Skeletal muscle tissue (tissue), 4 donors: Measurements from ENCODE around the gene GTF2H1. TPM values are rescaled to one million over a fixed set of nuclear protein-coding genes. Genes with fewer than 3 reads are reported as not detected.

Source experiments
- H3K27ac ChIP-seq: one replicate; pipeline ENCODE4 v1.7.0; 2013; ENCODE audit warnings: mild to moderate bottlenecking, low read depth, low read length, inconsistent platforms
- H3K27me3 ChIP-seq, 3 donors: one replicate each; pipeline ENCODE4 v1.7.0; 2013; ENCODE audit warnings: low read length in 3 of 3; ENCODE audit not compliant: control insufficient read depth in 3 of 3, insufficient read depth in 3 of 3
- H3K36me3 ChIP-seq, 3 donors: one replicate each; pipeline ENCODE4 v1.7.0; 2013; ENCODE audit warnings: low read length in 3 of 3; ENCODE audit not compliant: control insufficient read depth in 3 of 3, insufficient read depth in 3 of 3
- H3K4me1 ChIP-seq, 3 donors: one replicate each; pipeline ENCODE4 v1.7.0; 2013; ENCODE audit warnings: low read length in 3 of 3, mild to moderate bottlenecking in 3 of 3; ENCODE audit not compliant: control insufficient read depth in 3 of 3, insufficient read depth in 3 of 3
- H3K4me3 ChIP-seq, 3 donors: one replicate each; pipeline ENCODE4 v1.7.0; 2013; ENCODE audit warnings: low read length in 3 of 3
- H3K9ac ChIP-seq, 3 donors: one replicate each; pipeline ENCODE4 v1.7.0; 2013; ENCODE audit warnings: low read length in 3 of 3, mild to moderate bottlenecking in 3 of 3, moderate library complexity in 2 of 3, low read depth in 1 of 3
- H3K9me3 ChIP-seq, 3 donors: one replicate each; pipeline ENCODE4 v1.7.0; 2013; ENCODE audit warnings: low read length in 3 of 3; ENCODE audit not compliant: control insufficient read depth in 3 of 3
- total RNA-seq: library from RNA; depleted of rRNA; stranded (reverse); fragments of >200 nt; gene quantifications from one replicate; pipeline ENCODE4 v1.2.3, GENCODE V29; 2014
- donor health status: Osteomylitis.

The GTF2H1 gene
- total RNA-seq, 1 donor from 2014 or later: 45.9 TPM

DNA sequence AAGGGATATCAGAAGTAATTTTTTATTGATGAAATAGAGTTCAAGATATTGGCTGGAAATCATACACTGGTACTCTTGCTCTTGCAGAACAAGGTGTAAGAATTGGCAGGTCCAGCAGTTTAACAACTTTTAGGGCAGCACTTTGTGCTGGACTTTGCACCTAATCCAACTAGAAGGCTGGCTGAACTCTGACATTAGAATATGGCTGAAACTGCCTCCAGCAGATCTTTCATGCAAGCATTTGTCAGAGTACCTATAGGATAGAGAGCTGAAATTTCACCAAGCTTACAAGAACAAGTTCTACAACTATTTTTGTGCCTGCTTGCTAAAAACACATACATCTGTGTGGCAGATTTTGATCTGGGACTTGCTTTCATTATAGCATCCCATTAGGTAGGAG lies 17.6 kb upstream of the GTF2H1 start:
- H3K4me3 ChIP-seq: no peak overlapping the region
- no peaks in the 10 kb centered on the region for H3K9me3 ChIP-seq
- peaks cover 10 to 43% (median 27%) of the 10 kb centered on the region in 3 donors for H3K36me3 ChIP-seq
- no peak overlapping the region for H3K9ac ChIP-seq
- no peak overlapping the region for H3K27ac ChIP-seq
- no peaks in the 10 kb centered on the region for H3K27me3 ChIP-seq
- no peaks in the 10 kb centered on the region for H3K4me1 ChIP-seq

DNA sequence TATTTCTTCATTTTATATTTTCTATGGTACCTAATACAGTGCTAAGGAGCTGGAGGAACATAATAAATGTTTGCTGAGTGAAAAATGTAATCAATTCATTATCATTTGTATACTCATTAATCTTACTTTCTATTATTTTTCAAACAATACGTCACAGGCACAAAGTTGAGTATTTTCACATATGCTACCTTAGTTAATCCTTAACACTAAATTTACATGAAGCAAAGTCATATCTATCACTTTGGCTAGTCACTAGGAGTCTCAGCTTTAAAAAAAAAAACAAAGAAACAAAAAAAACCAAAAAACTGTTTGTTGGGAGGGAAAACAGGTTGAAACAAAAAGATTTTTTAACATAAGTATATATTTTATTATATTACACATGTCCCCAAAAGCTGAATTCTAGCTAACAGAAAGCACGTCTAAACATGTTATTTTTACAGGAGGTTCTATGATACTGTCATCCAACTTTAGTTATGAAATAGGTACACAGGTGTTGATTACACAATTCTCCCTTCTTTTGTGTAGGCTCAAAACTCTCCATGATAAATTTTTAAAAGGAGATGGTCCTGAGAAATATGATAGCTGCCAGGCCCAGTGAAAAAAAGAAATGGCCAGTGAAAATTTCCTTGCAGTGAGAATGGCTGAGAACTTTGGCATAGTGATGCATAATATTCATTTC lies 14.8 kb upstream of the GTF2H1 start:
- no peaks in the 10 kb centered on the region for H3K4me1 ChIP-seq
- no peak overlapping the region for H3K27ac ChIP-seq
- H3K9me3 ChIP-seq: no peaks in the 10 kb centered on the region
- H3K9ac ChIP-seq: no peak overlapping the region
- H3K27me3 ChIP-seq: no peaks in the 10 kb centered on the region
- H3K36me3 ChIP-seq: peaks cover 11 to 47% (median 39%) of the 10 kb centered on the region in 3 donors
- no peak overlapping the region for H3K4me3 ChIP-seq

DNA sequence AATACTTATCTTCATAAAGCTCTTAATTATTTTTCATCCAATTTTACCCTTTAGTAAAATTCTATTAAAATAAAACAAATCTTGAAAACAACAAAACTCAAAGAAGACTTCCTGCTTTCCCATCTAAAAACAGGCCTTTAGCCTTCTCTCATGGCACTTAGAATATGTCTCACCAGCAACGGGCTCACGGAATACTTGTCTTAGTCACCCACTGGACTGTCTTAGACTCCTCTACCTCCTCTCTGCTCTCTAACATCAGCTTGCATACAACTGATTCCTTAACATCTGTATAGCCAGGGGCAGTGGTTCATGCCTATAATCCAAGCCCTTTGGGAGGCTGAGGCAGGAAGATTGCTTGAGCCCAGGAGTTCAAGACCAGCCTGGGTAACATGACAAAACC lies 14.1 kb upstream of the GTF2H1 start:
- H3K9ac ChIP-seq: no peak overlapping the region
- no peaks in the 10 kb centered on the region for H3K27me3 ChIP-seq
- peaks cover 11 to 42% (median 39%) of the 10 kb centered on the region in 3 donors for H3K36me3 ChIP-seq
- no peak overlapping the region for H3K4me3 ChIP-seq
- no peak overlapping the region for H3K27ac ChIP-seq
- H3K4me1 ChIP-seq: no peaks in the 10 kb centered on the region
- no peaks in the 10 kb centered on the region for H3K9me3 ChIP-seq

DNA sequence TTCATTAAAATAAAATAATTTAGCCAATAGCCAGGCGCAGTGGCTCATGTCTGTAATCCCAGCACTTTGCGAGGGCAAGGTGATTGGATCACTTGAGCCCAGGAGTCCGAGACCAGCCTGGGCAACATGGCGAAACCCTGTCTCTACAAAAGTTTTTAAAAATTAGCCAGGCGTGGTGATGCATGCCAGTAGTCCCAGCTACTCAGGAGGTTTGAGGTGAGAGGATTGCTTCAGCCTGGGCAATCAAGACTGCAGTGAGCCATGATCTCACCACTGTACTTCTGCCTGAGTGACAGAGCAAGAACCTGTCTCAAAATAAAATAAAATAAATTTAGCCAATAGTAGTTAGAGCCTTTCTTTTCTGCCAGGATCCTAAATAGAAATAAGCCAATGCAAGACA lies 12.7 kb upstream of the GTF2H1 start:
- no peak overlapping the region for H3K9ac ChIP-seq
- no peak overlapping the region for H3K27ac ChIP-seq
- H3K4me1 ChIP-seq: no peaks in the 10 kb centered on the region
- no peaks in the 10 kb centered on the region for H3K27me3 ChIP-seq
- H3K9me3 ChIP-seq: no peaks in the 10 kb centered on the region
- no peak overlapping the region for H3K4me3 ChIP-seq
- H3K36me3 ChIP-seq: peaks cover 10 to 39% (median 37%) of the 10 kb centered on the region in 3 donors

DNA sequence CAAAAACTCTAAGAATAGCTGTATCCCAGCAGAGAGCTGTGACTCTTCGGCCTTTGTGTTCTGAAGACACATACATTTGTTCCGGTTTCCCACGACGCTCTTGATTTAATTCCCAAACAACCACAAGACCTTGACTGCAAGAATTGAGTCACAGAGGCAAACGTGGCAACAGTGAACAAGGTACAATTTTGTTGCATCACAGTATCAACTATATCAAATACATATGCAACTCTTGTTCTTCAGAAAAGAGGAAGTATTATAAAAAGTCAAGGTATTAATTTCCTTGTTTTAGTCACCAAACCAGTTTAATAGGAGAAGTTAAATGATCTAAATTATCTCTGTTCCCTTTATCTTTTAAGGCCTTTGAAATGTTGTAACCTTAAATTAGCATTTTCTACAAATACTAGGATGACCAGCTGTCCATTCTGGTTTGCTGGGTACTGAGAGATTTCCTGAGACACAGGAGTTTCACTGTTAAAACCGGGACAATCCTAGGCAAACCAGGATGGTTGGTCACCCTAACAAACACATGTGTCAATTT lies 11.5 kb upstream of the GTF2H1 start:
- Histone ChIP-seq H3K9ac (no peak overlapping the region), H3K9me3 (no peaks in the 10 kb centered on the region), H3K4me3 (no peak overlapping the region), H3K27ac (no peak overlapping the region), H3K4me1 (no peaks in the 10 kb centered on the region), H3K36me3 (peaks cover 6 to 33% (median 30%) of the 10 kb centered on the region in 3 donors), H3K27me3 (no peaks in the 10 kb centered on the region)

DNA sequence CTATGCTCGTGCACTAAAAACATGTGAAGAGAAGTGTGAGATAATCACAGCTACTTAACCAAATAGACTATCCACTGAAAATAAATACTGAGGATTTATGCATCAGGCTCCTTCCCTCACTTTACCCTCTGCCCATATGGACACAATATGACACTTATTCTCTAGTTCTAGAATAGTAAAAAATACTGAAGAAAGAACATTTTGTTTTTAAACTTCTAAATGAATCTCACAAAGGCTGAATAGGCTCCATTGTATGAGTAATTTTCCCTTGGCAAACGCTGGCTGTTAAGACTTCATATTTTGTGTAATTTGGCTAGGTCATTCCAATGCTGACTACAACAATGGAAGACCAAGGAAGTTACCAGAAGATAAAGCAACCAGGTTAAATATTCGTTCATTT lies 10.4 kb upstream of the GTF2H1 start:
- H3K4me1 ChIP-seq: no peaks in the 10 kb centered on the region
- H3K27ac ChIP-seq: no peak overlapping the region
- H3K4me3 ChIP-seq: no peak overlapping the region
- no peaks in the 10 kb centered on the region for H3K9me3 ChIP-seq
- peaks cover 3 to 28% (median 25%) of the 10 kb centered on the region in 3 donors for H3K36me3 ChIP-seq
- H3K9ac ChIP-seq: no peak overlapping the region
- H3K27me3 ChIP-seq: no peaks in the 10 kb centered on the region

DNA sequence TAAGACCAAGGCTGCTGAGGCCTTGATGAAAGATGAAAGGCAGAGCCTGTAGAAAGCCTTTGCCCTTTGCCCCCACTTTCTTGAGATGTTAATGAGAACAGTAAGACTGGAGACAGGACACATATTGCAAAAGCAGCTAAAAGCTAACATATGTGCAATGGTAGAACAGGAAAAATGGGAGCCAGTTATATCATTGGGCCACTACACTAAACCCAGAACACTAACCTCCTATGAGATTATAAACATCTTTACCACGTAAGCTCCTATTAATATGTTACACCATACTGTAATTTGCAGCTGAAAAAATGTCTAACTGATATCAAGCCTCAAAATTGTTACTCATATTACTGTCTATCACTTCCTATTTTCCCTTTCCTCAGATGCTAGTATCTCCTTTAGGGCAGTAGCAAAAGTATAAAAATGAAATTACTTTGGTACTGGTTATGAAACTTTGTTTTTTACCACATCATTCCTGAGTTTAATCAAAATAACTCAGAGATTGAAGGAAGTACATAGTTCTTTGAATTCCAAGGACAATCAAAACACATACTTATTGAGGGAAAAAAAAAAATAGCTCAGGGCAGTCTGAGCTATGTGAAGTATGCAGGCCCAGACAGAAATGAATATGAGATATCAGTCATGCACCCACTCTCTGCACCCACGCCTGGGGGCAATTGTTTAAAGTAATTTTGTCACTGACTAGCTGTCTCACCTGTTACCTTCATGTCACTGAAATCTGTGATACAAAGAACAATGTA lies 9.5 kb upstream of the GTF2H1 start:
- Histone ChIP-seq H3K36me3 (peaks cover 3 to 26% (median 25%) of the 10 kb centered on the region in 3 donors), H3K4me3 (no peak overlapping the region), H3K9me3 (no peaks in the 10 kb centered on the region), H3K27me3 (no peaks in the 10 kb centered on the region), H3K27ac (no peak overlapping the region), H3K9ac (no peak overlapping the region), H3K4me1 (no peaks in the 10 kb centered on the region)

DNA sequence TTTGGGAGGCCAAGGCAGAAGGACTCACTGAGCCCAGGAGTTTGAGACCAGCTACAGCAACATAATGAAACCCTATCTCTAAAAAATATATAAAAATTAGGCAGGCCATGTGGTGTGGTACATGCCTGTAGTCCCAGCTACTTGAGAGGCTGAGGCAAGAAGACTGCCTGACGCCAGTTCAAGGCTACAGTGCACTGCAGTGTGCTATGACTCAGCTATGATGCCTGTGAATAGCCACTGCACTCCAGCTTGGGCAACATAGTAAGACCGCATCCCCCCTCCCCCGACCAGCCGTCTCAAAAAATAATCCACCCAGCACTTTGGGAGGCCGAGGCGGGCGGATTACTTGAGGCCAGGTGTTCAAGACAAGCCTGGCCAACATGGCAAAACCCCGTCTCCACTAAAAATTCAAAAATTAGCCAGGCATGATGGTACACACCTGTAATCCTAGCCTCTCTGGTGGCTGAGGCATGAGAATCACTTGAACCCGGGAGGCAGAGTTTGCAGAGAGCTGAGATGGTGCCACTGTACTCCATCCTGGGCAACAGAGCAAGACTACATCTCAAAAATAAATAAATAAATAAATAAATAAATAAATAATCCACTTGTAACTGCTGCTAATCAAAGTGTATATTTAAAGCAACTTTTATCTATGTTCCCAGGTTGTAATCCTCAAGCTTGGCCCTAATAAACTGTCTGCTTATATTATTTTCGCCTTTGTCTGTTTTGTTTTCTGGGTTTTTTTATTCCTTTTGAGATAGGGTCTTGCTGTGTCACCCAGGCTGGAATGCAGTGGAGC lies 8.2 kb upstream of the GTF2H1 start:
- peaks cover 3 to 16% (median 15%) of the 10 kb centered on the region in 3 donors for H3K36me3 ChIP-seq
- H3K4me1 ChIP-seq: no peaks in the 10 kb centered on the region
- H3K9ac ChIP-seq: no peak overlapping the region
- no peak overlapping the region for H3K4me3 ChIP-seq
- no peaks in the 10 kb centered on the region for H3K27me3 ChIP-seq
- no peak overlapping the region for H3K27ac ChIP-seq
- no peaks in the 10 kb centered on the region for H3K9me3 ChIP-seq

DNA sequence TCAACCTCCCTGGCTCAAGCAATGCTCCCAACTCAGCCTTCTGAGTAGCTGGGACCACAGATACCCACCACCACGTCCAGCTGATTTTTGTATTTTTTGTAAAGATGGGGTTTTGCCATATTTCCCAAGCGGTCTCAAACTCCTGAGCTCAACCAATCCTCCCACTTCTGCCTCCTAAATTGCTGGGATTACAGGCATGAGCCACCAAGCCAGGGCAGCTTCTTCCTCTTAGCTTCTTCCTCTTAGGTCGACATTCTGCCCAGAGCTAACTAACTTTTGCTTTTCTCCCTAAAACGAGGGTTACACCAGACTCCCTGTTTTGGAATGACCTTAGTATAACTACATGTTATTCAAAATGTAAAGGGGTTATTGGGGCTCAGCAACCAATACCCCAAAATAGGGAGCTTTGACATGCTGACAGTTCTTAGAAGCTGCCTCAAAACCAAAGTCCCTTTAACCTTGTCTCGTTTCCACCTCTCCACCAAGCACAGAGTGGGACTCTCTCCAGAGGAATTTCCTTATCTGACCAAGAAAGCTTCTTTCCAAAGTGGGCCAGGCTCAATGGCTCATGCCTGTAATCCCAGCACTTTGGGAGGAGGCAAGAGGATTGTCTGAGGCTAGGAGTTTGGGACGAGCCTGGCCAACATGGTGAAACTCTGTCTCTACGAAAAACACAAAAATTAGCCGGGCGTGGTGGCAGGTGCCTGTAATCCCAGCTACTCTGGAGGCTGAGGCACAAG lies 7.4 kb upstream of the GTF2H1 start:
- H3K4me3 ChIP-seq: no peak overlapping the region
- no peaks in the 10 kb centered on the region for H3K4me1 ChIP-seq
- H3K9me3 ChIP-seq: no peaks in the 10 kb centered on the region
- no peaks in the 10 kb centered on the region for H3K27me3 ChIP-seq
- peaks cover 3 to 9% (median 8%) of the 10 kb centered on the region in 3 donors for H3K36me3 ChIP-seq
- no peak overlapping the region for H3K27ac ChIP-seq
- no peak overlapping the region for H3K9ac ChIP-seq
